SU-DHL-6 (cell line): ENCODE measurements around the gene EREG.

Source experiments
- H2AFZ ChIP-seq: fragments of 200-600 bp; sonication (generic); 2 replicates; pipeline ENCODE4 v1.6.1; 2014; ENCODE audit warnings: low read depth, mild to moderate bottlenecking, moderate library complexity, mixed read lengths, antibody characterized with exemption, low read length; ENCODE audit not compliant: severe bottlenecking
- H3F3A ChIP-seq: fragments of 200-600 bp; shearing (Covaris generic); 2 replicates; pipeline ENCODE4 v1.6.0; 2016; ENCODE audit warnings: antibody characterized with exemption, mild to moderate bottlenecking; ENCODE audit not compliant: insufficient read depth
- H3K27ac ChIP-seq: fragments of 200-600 bp; sonication (generic); 2 replicates; pipeline ENCODE4 v1.5.1; 2016; ENCODE audit warnings: low read depth, mild to moderate bottlenecking, low read length, moderate library complexity, mixed read lengths
- H3K27me3 ChIP-seq: fragments of 200-600 bp; sonication (generic), shearing (Covaris generic); 2 replicates; pipeline ENCODE4 v1.6.0; 2014; ENCODE audit warnings: mild to moderate bottlenecking, low read length
- H3K36me3 ChIP-seq: fragments of 200-600 bp; sonication (generic); 2 replicates; pipeline ENCODE4 v1.6.1; 2014; ENCODE audit warnings: mild to moderate bottlenecking, low read length, mixed read lengths
- H3K4me2 ChIP-seq: fragments of 300-600, 200-600 bp; shearing (Covaris generic), sonication (generic); 2 replicates; pipeline ENCODE4 v1.6.0; 2014; ENCODE audit warnings: low read length, low read depth, mild to moderate bottlenecking; ENCODE audit not compliant: poor library complexity, severe bottlenecking
- H3K4me3 ChIP-seq: fragments of 200-600 bp; sonication (generic); 2 replicates; pipeline ENCODE4 v1.5.1; 2014; ENCODE audit warnings: antibody characterized with exemption, low read length, mild to moderate bottlenecking, mixed read lengths; ENCODE audit not compliant: insufficient read depth, poor library complexity, severe bottlenecking
- H3K79me2 ChIP-seq: fragments of 200-600 bp; sonication (generic); 2 replicates; pipeline ENCODE4 v1.6.1; 2014; ENCODE audit warnings: mild to moderate bottlenecking, low read length, moderate library complexity; ENCODE audit not compliant: insufficient read depth
- H3K9ac ChIP-seq: fragments of 200-600 bp; sonication (generic); 2 replicates; pipeline ENCODE4 v1.7.0; 2014; ENCODE audit warnings: mild to moderate bottlenecking, low read length
- H3K9me2 ChIP-seq: fragments of 200-600 bp; sonication (generic); replicated peaks from 2 replicates; pipeline ENCODE4 v1.6.1; 2014; ENCODE audit warnings: low read length; ENCODE audit not compliant: insufficient read depth
- H3K9me3 ChIP-seq: fragments of 200-600 bp; sonication (generic); 2 replicates; pipeline ENCODE4 v1.6.1; 2014; ENCODE audit warnings: low read length, mixed read lengths; ENCODE audit not compliant: insufficient read depth
- H4K20me1 ChIP-seq: fragments of 200-600 bp; sonication (generic); 2 replicates; pipeline ENCODE4 v1.6.1; 2014; ENCODE audit warnings: low read depth, mild to moderate bottlenecking, antibody characterized with exemption, low read length, moderate library complexity, mixed read lengths
- EZH2phosphoT487 ChIP-seq: fragments of 200-600 bp; sonication (generic), shearing (Covaris generic); conservative IDR thresholded peaks from 2 replicates; pipeline ENCODE4 v1.6.1; 2018; ENCODE audit warnings: mild to moderate bottlenecking, antibody characterized with exemption, low read length, moderate library complexity, mixed read lengths
- TF ChIP-seq, protein P1 (sequence below): fragments of 200-600 bp; sonication (generic); IDR thresholded peaks from one replicate; pipeline ENCODE4 v1.5.1; 2017; ENCODE audit warnings: antibody characterized with exemption, mild to moderate bottlenecking, low read length, moderate library complexity; ENCODE audit not compliant: insufficient read depth, poor library complexity, severe bottlenecking

Gene EREG

DNA sequence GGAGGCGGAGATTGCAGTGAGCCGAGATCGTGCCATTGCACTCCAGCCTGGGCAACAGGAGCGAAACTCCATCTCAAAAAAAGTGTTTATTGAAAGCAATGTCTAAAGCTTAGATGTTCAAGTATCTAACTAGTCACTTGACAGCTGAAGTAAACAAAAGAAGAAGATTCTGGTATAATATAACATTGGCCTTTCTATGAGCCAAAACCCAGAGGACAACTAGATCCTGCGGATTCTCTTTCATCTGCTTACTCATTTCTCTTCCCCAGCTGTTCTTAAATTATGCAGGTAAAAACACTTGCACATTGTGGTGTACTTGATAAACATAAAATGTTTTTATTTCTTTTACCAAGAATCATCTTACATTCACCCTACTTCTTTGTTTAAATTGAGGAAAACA lies 55.9 kb downstream of the EREG start:
- H3K36me3 ChIP-seq, result no peaks in the 10 kb centered on the region
- no peaks in the 10 kb centered on the region for H3K9me3 ChIP-seq
- H3K4me2 ChIP-seq, result no peak overlapping the region
- no peaks in the 10 kb centered on the region for H3K27me3 ChIP-seq
- no peak for TF ChIP-seq EZH2phosphoT487
- TF ChIP-seq, protein P1, sequence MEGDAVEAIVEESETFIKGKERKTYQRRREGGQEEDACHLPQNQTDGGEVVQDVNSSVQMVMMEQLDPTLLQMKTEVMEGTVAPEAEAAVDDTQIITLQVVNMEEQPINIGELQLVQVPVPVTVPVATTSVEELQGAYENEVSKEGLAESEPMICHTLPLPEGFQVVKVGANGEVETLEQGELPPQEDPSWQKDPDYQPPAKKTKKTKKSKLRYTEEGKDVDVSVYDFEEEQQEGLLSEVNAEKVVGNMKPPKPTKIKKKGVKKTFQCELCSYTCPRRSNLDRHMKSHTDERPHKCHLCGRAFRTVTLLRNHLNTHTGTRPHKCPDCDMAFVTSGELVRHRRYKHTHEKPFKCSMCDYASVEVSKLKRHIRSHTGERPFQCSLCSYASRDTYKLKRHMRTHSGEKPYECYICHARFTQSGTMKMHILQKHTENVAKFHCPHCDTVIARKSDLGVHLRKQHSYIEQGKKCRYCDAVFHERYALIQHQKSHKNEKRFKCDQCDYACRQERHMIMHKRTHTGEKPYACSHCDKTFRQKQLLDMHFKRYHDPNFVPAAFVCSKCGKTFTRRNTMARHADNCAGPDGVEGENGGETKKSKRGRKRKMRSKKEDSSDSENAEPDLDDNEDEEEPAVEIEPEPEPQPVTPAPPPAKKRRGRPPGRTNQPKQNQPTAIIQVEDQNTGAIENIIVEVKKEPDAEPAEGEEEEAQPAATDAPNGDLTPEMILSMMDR, result no peak
- no peaks in the 10 kb centered on the region for H3F3A ChIP-seq
- no peak overlapping the region for H3K9ac ChIP-seq
- H3K79me2 ChIP-seq, result no peaks in the 10 kb centered on the region
- no peak overlapping the region for H2AFZ ChIP-seq
- H4K20me1 ChIP-seq, result no peaks in the 10 kb centered on the region
- no peaks in the 10 kb centered on the region for H3K9me2 ChIP-seq
- H3K27ac ChIP-seq, result no peak overlapping the region
- no peak overlapping the region for H3K4me3 ChIP-seq

DNA sequence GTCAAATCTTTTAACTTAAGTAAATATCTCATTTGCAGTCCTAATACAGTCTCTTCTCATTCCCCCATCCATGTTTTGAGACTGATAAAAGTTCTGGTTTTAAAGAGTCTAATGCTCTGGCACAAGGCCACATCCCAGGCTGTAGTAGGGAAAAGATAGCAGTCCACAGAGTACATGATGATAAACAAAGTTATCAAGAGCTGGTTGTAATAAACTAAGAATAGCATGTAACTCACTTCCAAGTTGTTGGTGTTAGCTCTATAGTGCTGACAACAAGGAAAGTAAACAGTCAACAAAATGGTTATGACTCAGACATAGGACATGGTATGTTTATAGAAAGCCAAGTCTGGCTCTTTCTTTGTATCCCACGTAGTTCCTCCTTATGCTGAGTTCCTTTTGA lies 58.2 kb downstream of the EREG start:
- H3K27me3 ChIP-seq, result no peaks in the 10 kb centered on the region
- no peaks in the 10 kb centered on the region for H3K36me3 ChIP-seq
- H3K4me3 ChIP-seq, result no peak overlapping the region
- H3K27ac ChIP-seq, result no peak overlapping the region
- H4K20me1 ChIP-seq, result no peaks in the 10 kb centered on the region
- TF ChIP-seq, protein P1, result no peak
- no peaks in the 10 kb centered on the region for H3K9me3 ChIP-seq
- H3K9ac ChIP-seq, result no peak overlapping the region
- H3K9me2 ChIP-seq, result no peaks in the 10 kb centered on the region
- H2AFZ ChIP-seq, result no peak overlapping the region
- H3F3A ChIP-seq, result no peaks in the 10 kb centered on the region
- no peak overlapping the region for H3K4me2 ChIP-seq
- H3K79me2 ChIP-seq, result no peaks in the 10 kb centered on the region

DNA sequence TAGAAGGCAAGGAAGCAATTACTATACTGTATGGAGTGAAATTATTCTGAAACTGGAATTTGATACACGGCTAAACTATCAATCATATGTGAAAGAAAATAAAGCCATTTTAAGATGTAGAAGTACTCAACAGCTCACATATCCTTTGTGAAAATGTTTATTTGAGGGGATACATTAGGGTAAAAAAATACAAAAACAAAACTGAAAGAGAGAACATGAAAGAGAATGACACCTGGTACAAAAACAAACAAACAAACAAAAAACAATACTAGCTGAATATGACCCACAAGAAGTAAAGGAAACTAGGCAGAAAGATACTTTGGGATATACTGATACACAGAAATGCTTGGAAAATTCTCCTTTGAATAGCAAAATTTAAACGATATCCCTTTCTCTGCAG lies 59.2 kb downstream of the EREG start:
- H3K27me3 ChIP-seq, result no peaks in the 10 kb centered on the region
- H3K79me2 ChIP-seq, result no peaks in the 10 kb centered on the region
- H4K20me1 ChIP-seq, result no peaks in the 10 kb centered on the region
- H3K4me3 ChIP-seq, result no peak overlapping the region
- H3K36me3 ChIP-seq, result no peaks in the 10 kb centered on the region
- H2AFZ ChIP-seq, result no peak overlapping the region
- no peak overlapping the region for H3K9ac ChIP-seq
- TF ChIP-seq EZH2phosphoT487, result no peak
- TF ChIP-seq, protein P1, result no peak
- H3K9me2 ChIP-seq, result no peaks in the 10 kb centered on the region
- no peak overlapping the region for H3K4me2 ChIP-seq
- H3F3A ChIP-seq, result no peaks in the 10 kb centered on the region
- no peaks in the 10 kb centered on the region for H3K9me3 ChIP-seq
- H3K27ac ChIP-seq, result no peak overlapping the region

DNA sequence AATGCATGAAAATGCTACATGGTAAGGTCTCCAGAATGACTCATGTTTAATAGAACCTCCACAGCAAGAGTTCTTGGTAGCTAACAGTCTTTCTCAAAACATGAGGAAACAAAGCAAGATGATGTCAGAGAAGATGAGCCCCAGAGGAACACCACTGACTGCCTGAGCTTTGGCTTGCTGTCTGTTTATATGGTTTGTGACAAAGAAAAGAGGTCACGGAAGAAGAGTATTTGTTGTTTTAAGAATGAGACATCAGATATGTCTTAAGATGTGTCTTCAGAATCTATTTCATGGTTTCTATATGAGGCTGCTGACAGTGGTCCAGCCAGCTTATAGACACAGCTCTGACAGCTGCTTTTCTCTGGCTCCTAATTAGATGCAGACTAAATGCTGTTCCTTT lies 61.2 kb downstream of the EREG start:
- Histone ChIP-seq H3K36me3 (no peaks in the 10 kb centered on the region), H4K20me1 (no peaks in the 10 kb centered on the region), H3F3A (no peaks in the 10 kb centered on the region), H3K27ac (no peak overlapping the region), H3K27me3 (no peaks in the 10 kb centered on the region), H3K4me3 (no peak overlapping the region), H3K79me2 (no peaks in the 10 kb centered on the region), H2AFZ (no peak overlapping the region), H3K4me2 (no peak overlapping the region), H3K9ac (no peak overlapping the region), H3K9me2 (no peaks in the 10 kb centered on the region), H3K9me3 (no peaks in the 10 kb centered on the region)
- TF ChIP-seq EZH2phosphoT487, result no peak
- TF ChIP-seq, protein P1, result no peak
